OCI-LY1 (cell line): Measurements from ENCODE around the gene ZNF574.

Experiments used
- H2AFZ ChIP-seq: fragments of 200-600 bp; sonication (generic), shearing (Covaris generic); 2 replicates; pipeline ENCODE4 v1.6.0; 2014; ENCODE audit warnings: antibody characterized with exemption, mild to moderate bottlenecking, low read length
- H3F3A ChIP-seq: fragments of 200-600 bp; sonication (generic), shearing (Covaris generic); 2 replicates; pipeline ENCODE4 v1.6.0; 2014; ENCODE audit warnings: mild to moderate bottlenecking, antibody characterized with exemption, low read length, moderate library complexity; ENCODE audit not compliant: insufficient read depth
- H3K27ac ChIP-seq: fragments of 200-600 bp; sonication (generic); 2 replicates; pipeline ENCODE4 v1.5.1; 2014; ENCODE audit warnings: low read length, mixed run types, mild to moderate bottlenecking, low read depth; ENCODE audit not compliant: poor library complexity, severe bottlenecking
- H3K27me3 ChIP-seq: fragments of 200-600 bp; sonication (generic); 2 replicates; pipeline ENCODE4 v1.6.0; 2014; ENCODE audit warnings: antibody characterized with exemption, mild to moderate bottlenecking, low read length, moderate library complexity; ENCODE audit not compliant: insufficient read depth
- H3K36me3 ChIP-seq: fragments of 200-600 bp; sonication (generic); 2 replicates; pipeline ENCODE4 v1.6.1; 2014; ENCODE audit warnings: mild to moderate bottlenecking, antibody characterized with exemption, low read length, moderate library complexity, mixed read lengths; ENCODE audit not compliant: insufficient read depth
- H3K4me1 ChIP-seq: fragments of 200-600 bp; sonication (generic); 2 replicates; pipeline ENCODE4 v1.5.1; 2014; ENCODE audit warnings: mild to moderate bottlenecking, low read length, moderate library complexity; ENCODE audit not compliant: insufficient read depth, severe bottlenecking
- H3K4me2 ChIP-seq: fragments of 200-600 bp; sonication (generic), shearing (Covaris generic); 2 replicates; pipeline ENCODE4 v1.6.1; 2014; ENCODE audit warnings: low read length
- H3K4me3 ChIP-seq: fragments of 200-600 bp; sonication (generic); 2 replicates; pipeline ENCODE4 v1.5.1; 2014; ENCODE audit warnings: low read length, low read depth, mild to moderate bottlenecking, mixed read lengths; ENCODE audit not compliant: poor library complexity, severe bottlenecking
- H3K79me2 ChIP-seq: fragments of 200-600 bp; shearing (Covaris generic); 2 replicates; pipeline ENCODE4 v1.6.1; 2016; ENCODE audit warnings: mixed run types, low read length, mixed read lengths; ENCODE audit not compliant: insufficient read depth
- H3K9ac ChIP-seq: fragments of 200-600 bp; sonication (generic), shearing (Covaris generic); 2 replicates; pipeline ENCODE4 v1.6.1; 2014; ENCODE audit warnings: mild to moderate bottlenecking, low read length, mixed read lengths
- H3K9me2 ChIP-seq: fragments of 200-600 bp; sonication (generic), shearing (Covaris generic); 2 replicates; pipeline ENCODE4 v1.6.1; 2014; ENCODE audit warnings: low read depth, mild to moderate bottlenecking, low read length, mixed read lengths
- H3K9me3 ChIP-seq: fragments of 200-600 bp; shearing (Covaris generic); 2 replicates; pipeline ENCODE4 v1.6.1; 2014; ENCODE audit warnings: low read length, mixed read lengths
- H4K20me1 ChIP-seq: fragments of 200-600 bp; sonication (generic), shearing (Covaris generic); 2 replicates; pipeline ENCODE4 v1.6.0; 2016; ENCODE audit warnings: mild to moderate bottlenecking, low read length; ENCODE audit not compliant: insufficient read depth
- CTCF ChIP-seq: fragments of 200-600 bp; sonication (generic), shearing (Covaris generic); IDR thresholded peaks from 2 replicates; pipeline ENCODE4 v1.5.1; 2017; ENCODE audit warnings: mild to moderate bottlenecking, antibody characterized with exemption, low read length, moderate library complexity, mixed read lengths
- EZH2 ChIP-seq: fragments of 200-600 bp; sonication (generic), shearing (Covaris generic); IDR thresholded peaks from 2 replicates; pipeline ENCODE4 v1.8.0; 2017; ENCODE audit warnings: borderline replicate concordance, mixed run types, mild to moderate bottlenecking, antibody characterized with exemption, low read length, moderate library complexity, mixed read lengths

Gene ZNF574

GRCh38 chr19:42095142-42095813, 19.3 kb downstream of the ZNF574 start:
- peaks cover 28% of the 10 kb centered on the region; the same call in 1 of the 2 replicates for H3K36me3 ChIP-seq
- TF ChIP-seq EZH2 (no peak), CTCF (no peak)
- no peak overlapping the region for H2AFZ ChIP-seq
- no peaks in the 10 kb centered on the region for H3K79me2 ChIP-seq
- no peak overlapping the region for H3K9ac ChIP-seq
- no peaks in the 10 kb centered on the region for H4K20me1 ChIP-seq
- no peaks in the 10 kb centered on the region for H3K27me3 ChIP-seq
- H3K4me3 ChIP-seq: no peak overlapping the region
- H3F3A ChIP-seq: no peaks in the 10 kb centered on the region
- H3K9me3 ChIP-seq: no peaks in the 10 kb centered on the region
- no peaks in the 10 kb centered on the region for H3K4me1 ChIP-seq
- H3K9me2 ChIP-seq: no peaks in the 10 kb centered on the region
- H3K27ac ChIP-seq: no peak overlapping the region
- H3K4me2 ChIP-seq: no peak overlapping the region

DNA sequence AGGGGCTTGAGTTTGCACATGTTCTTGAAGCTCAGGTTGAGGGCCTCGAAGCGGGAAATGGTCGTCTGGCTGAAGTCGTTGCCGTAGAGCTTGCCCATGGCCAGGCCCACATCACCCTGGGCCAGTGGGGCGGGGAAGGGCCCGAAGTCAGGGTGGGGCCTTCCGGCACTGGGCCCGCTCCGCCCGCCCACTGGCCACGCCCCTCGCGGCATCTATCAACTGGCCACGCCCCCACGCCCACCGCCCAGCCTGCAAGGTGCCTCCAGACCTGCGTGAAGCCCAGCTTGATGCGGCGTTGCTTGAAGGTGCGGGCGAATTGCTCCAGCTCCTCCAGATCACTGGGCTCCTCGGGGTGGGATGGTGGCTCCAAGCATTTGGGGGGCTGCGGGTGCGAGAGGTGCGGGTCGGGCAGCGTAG, 19.9 kb downstream of the ZNF574 start:
- Histone ChIP-seq H3K4me1 (no peaks in the 10 kb centered on the region), H3K79me2 (no peaks in the 10 kb centered on the region), H3K4me2 (no peak overlapping the region), H4K20me1 (no peaks in the 10 kb centered on the region), H3K4me3 (no peak overlapping the region), H3K9ac (no peak overlapping the region), H3K9me3 (no peaks in the 10 kb centered on the region), H3K27me3 (no peaks in the 10 kb centered on the region), H2AFZ (no peak overlapping the region), H3K9me2 (no peaks in the 10 kb centered on the region), H3K36me3 (peaks cover 28% of the 10 kb centered on the region; the same call in 1 of the 2 replicates), H3K27ac (no peak overlapping the region), H3F3A (no peaks in the 10 kb centered on the region)
- TF ChIP-seq CTCF (no peak), EZH2 (no peak)

GRCh38 chr19:42096255-42096837, 20.4 kb downstream of the ZNF574 start:
- Histone ChIP-seq H3K9me3 (no peaks in the 10 kb centered on the region), H3K9ac (no peak overlapping the region), H3K4me3 (no peak overlapping the region), H3K27ac (no peak overlapping the region), H2AFZ (no peak overlapping the region), H3K36me3 (peaks cover 29% of the 10 kb centered on the region; the same call in 1 of the 2 replicates), H3K4me2 (no peak overlapping the region), H4K20me1 (no peaks in the 10 kb centered on the region), H3K27me3 (no peaks in the 10 kb centered on the region), H3F3A (no peaks in the 10 kb centered on the region), H3K4me1 (no peaks in the 10 kb centered on the region), H3K79me2 (no peaks in the 10 kb centered on the region), H3K9me2 (no peaks in the 10 kb centered on the region)
- no peak for TF ChIP-seq EZH2
- peak; percentile 9; the same call in 1 of the 2 replicates for TF ChIP-seq CTCF
